Gastroesophageal sphincter (tissue), 4 donors: ENCODE results near the gene TNS3. TPM values are rescaled to one million over a fixed set of nuclear protein-coding genes. Genes with fewer than 3 reads are reported as not detected.
A peak's percentile ranks its signal among the peaks of the same experiment; 100 is the strongest.

Experiments used
- ATAC-seq: fragments of 150-250 bp; one replicate; pipeline ENCODE4 v1.9.1; 2016; ENCODE audit warnings: mild to moderate bottlenecking, moderate library complexity
- H3K27ac ChIP-seq, 4 donors: fragments of 200-600 bp; sonication (generic) in 3 of 4; 1 replicate in 3 of 4; 2 replicates in 1 of 4; pipeline ENCODE4 v1.5.1; 2016 to 2019
- H3K27me3 ChIP-seq: fragments of 200-600 bp; sonication (generic); one replicate; pipeline ENCODE4 v1.5.1; 2019
- H3K36me3 ChIP-seq, 2 donors: fragments of 200-600 bp; sonication (generic); one replicate each; pipeline ENCODE4 v1.5.1; 2019; ENCODE audit warnings: control low read depth in 1 of 2
- H3K4me1 ChIP-seq, 3 donors: fragments of 200-600 bp; sonication (generic); 1 replicate in 2 of 3; 2 replicates in 1 of 3; pipeline ENCODE4 v1.5.1; 2016 to 2019; ENCODE audit warnings: control low read depth in 2 of 3
- H3K4me3 ChIP-seq, 2 donors: fragments of 200-600 bp; sonication (generic); one replicate each; pipeline ENCODE4 v1.5.1; 2019; ENCODE audit warnings: mild to moderate bottlenecking in 1 of 2, moderate library complexity in 1 of 2
- H3K9me3 ChIP-seq, 3 donors: fragments of 200-600 bp; sonication (generic); one replicate each; pipeline ENCODE4 v1.5.1; 2017 to 2019; ENCODE audit warnings: control low read depth in 2 of 3
- CTCF ChIP-seq, 4 experiments: fragments of 200-600 bp in 2 of 4; fragments of 450-650 bp in 2 of 4; sonication (generic) in 1 of 4; IDR thresholded peaks; one replicate each; pipeline ENCODE4 v1.5.1; 2017 to 2019; ENCODE audit warnings: antibody characterized with exemption in 4 of 4, mild to moderate bottlenecking in 2 of 4, moderate library complexity in 2 of 4
- EP300 ChIP-seq: sonication (generic); formaldehyde crosslinking; IDR thresholded peaks from one replicate; pipeline ENCODE4 v1.6.1; 2017; ENCODE audit warnings: antibody characterized with exemption, mild to moderate bottlenecking
- POLR2A ChIP-seq, 2 donors: fragments of 450-650 bp; IDR thresholded peaks; one replicate each; pipeline ENCODE4 v1.6.1; 2017; ENCODE audit warnings: antibody characterized with exemption in 2 of 2, mild to moderate bottlenecking in 2 of 2, moderate library complexity in 1 of 2
- POLR2AphosphoS5 ChIP-seq: sonication (generic); formaldehyde crosslinking; IDR thresholded peaks from one replicate; pipeline ENCODE4 v1.6.1; 2017; ENCODE audit warnings: antibody characterized with exemption
- WGBS, 2 donors: methylation state at CpG; one replicate each; pipeline ENCODE4 v1.1.5; 2018; ENCODE audit warnings: low coverage in 1 of 2; 5-methylcytosine and 5-hydroxymethylcytosine counted together
- total RNA-seq, 4 donors: library from RNA; depleted of rRNA; stranded (reverse); fragments of >200 nt; gene quantifications; one replicate each; pipeline ENCODE4 v1.1.0, GENCODE V29; 2016

Gene TNS3
- total RNA-seq, 4 donors from 2014 or later: 35.0 to 61.3 (median 45.1) TPM

GRCh38 chr7:47432671-47433563 is 149.0 kb downstream of the TNS3 start:
- Histone ChIP-seq H3K9me3 (no peaks in the 10 kb centered on the region), H3K27ac (no peak overlapping the region), H3K4me3 (no peak overlapping the region), H3K4me1 (peaks cover 0 to 18% (median 0%) of the 10 kb centered on the region in 3 donors), H3K27me3 (no peaks in the 10 kb centered on the region), H3K36me3 (peaks cover 0 to 7% of the 10 kb centered on the region in 2 donors)
- peak; percentile 70 for ATAC-seq
- TF ChIP-seq CTCF (IDR thresholded peaks at IDR 0.05) (no peak), EP300 (no peak), POLR2AphosphoS5 (no peak), POLR2A (IDR thresholded peaks at IDR 0.05) (no peak)
- WGBS, 2 donors: 71 to 80% methylated on average over 1 to 17 of the region's 17 CpGs

GRCh38 chr7:47430422-47430821 is 151.5 kb downstream of the TNS3 start:
- peaks cover 0 to 13% (median 0%) of the 10 kb centered on the region in 3 donors for H3K4me1 ChIP-seq
- TF ChIP-seq CTCF (IDR thresholded peaks at IDR 0.05) (no peak), EP300 (no peak), POLR2AphosphoS5 (no peak), POLR2A (IDR thresholded peaks at IDR 0.05) (no peak)
- peaks cover 0 to 25% of the 10 kb centered on the region in 2 donors for H3K36me3 ChIP-seq
- no peak overlapping the region for H3K27ac ChIP-seq
- no peak for ATAC-seq
- H3K9me3 ChIP-seq: no peaks in the 10 kb centered on the region
- 83 to 97% methylated on average over 5 to 6 of the region's 6 CpGs for WGBS, 2 donors
- H3K27me3 ChIP-seq: no peaks in the 10 kb centered on the region
- no peak overlapping the region for H3K4me3 ChIP-seq

- Histone ChIP-seq H3K27ac (no peak overlapping the region), H3K4me1 (peaks cover 0 to 12% (median 0%) of the 10 kb centered on the region in 3 donors), H3K9me3 (no peaks in the 10 kb centered on the region), H3K4me3 (no peak overlapping the region), H3K27me3 (no peaks in the 10 kb centered on the region), H3K36me3 (peaks cover 0 to 30% of the 10 kb centered on the region in 2 donors)
- WGBS, 2 donors: 94 to 98% methylated on average over 3 to 7 of the region's 10 CpGs
- ATAC-seq: no peak
- TF ChIP-seq CTCF (IDR thresholded peaks at IDR 0.05): no peak
- no peak for TF ChIP-seq POLR2AphosphoS5
- TF ChIP-seq POLR2A (IDR thresholded peaks at IDR 0.05): no peak
- TF ChIP-seq EP300: no peak
These were observed 153.0 kb downstream of the TNS3 start for GRCh38 chr7:47428768-47429472.

- no peak for ATAC-seq
- no peaks in the 10 kb centered on the region for H3K9me3 ChIP-seq
- no peak overlapping the region for H3K27ac ChIP-seq
- H3K4me1 ChIP-seq: peaks cover 0 to 12% (median 0%) of the 10 kb centered on the region in 3 donors
- no peak overlapping the region for H3K4me3 ChIP-seq
- 91 to 100% methylated on average over 1 to 9 of the region's 12 CpGs for WGBS, 2 donors
- peaks cover 0 to 37% of the 10 kb centered on the region in 2 donors for H3K36me3 ChIP-seq
- TF ChIP-seq CTCF (IDR thresholded peaks at IDR 0.05): no peak
- TF ChIP-seq EP300: no peak
- TF ChIP-seq POLR2A (IDR thresholded peaks at IDR 0.05): no peak
- TF ChIP-seq POLR2AphosphoS5: no peak
- H3K27me3 ChIP-seq: no peaks in the 10 kb centered on the region
These were observed 153.7 kb downstream of the TNS3 start for GRCh38 chr7:47428052-47428767.
